ENCODE results near the gene WFDC10A. TPM values are rescaled to one million over a fixed set of nuclear protein-coding genes. Genes with fewer than 3 reads are reported as not detected.
A peak's percentile ranks its signal among the peaks of the same experiment; 100 is the strongest.

The WFDC10A gene
- total and polyA plus RNA-seq, 9 of the 15 experiments (the other 6 are each of a cell fraction or from before 2014, with no cell fraction given) = not detected

DNA sequence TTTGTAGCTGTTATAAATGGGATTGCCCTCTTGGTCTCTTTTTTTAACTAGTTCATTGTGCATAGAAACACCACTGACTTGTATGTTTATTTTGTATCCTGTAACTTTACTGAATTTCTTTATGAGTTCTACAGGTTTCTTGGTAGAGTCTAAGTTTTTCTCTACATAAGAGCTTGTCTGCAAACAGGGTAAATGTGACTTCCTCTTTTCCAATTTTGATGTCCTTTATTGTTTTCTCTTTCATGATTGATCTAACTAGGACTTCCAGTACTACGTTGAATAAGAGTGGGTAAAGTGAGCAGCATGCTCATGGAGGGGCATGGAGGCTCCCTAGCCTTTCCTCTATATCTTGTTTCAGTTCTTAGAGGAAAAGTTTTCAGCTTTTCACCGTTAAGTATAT lies 3.0 kb upstream of the WFDC10A start:
- no peak overlapping the region for H3K9ac ChIP-seq (ENCODE audit: insufficient read depth in 1 of 2, low read depth in 2 of 2, low read length in 2 of 2)
- no peak overlapping the region for H3K4me2 ChIP-seq (ENCODE audit: insufficient read depth, low read length)
- no peaks in the 10 kb centered on the region for H3K79me2 ChIP-seq (ENCODE audit: control insufficient read depth, insufficient read depth, low read length)
- no peak overlapping the region for H3K4me3 ChIP-seq
- no peak overlapping the region for H3K27ac ChIP-seq (ENCODE audit: extremely low read depth, low read depth, low read length)
- in situ Hi-C loops (cut with MboI) (no loop called here), intact Hi-C loops (cut with micrococcal nuclease) (no loop called here)
- H3K9me3 ChIP-seq (replicated peaks; ENCODE audit: control insufficient read depth, insufficient read depth, low read depth, low read length) = no peaks in the 10 kb centered on the region
- ATAC-seq = no peak
- TF ChIP-seq CREBBP (IDR thresholded peaks at IDR 0.05; ENCODE audit: low read depth, low read length) (no peak), E4F1 (CRISPR knock-in tag; IDR thresholded peaks at IDR 0.05; ENCODE audit: borderline replicate concordance) (no peak), KAT8 (IDR thresholded peaks at IDR 0.05; ENCODE audit: low read depth) (no peak), UBTF (IDR thresholded peaks at IDR 0.05; ENCODE audit: borderline replicate concordance in 1 of 2, low read depth in 2 of 2, low read length in 2 of 2) (no peak), PTTG1 (tag; IDR thresholded peaks at IDR 0.05; ENCODE audit: low read depth) (no peak), SPI1 (IDR thresholded peaks at IDR 0.05; ENCODE audit: borderline replicate concordance, low read depth, low read length) (peak; percentile 55; the same call in 1 of the 2 replicates), C11orf30 (IDR thresholded peaks at IDR 0.05; ENCODE audit: low read depth) (no peak), TRIM24 (IDR thresholded peaks at IDR 0.05) (no peak)
- H3K36me3 ChIP-seq (ENCODE audit: control insufficient read depth, insufficient read depth, low read length) = no peaks in the 10 kb centered on the region
- no peaks in the 10 kb centered on the region; the same call in 1 of the 2 replicates for H4K20me1 ChIP-seq (replicated peaks; ENCODE audit: control insufficient read depth, insufficient read depth, low read length)
- POLR2A ChIA-PET = interaction anchor here (1.2 kb wide), 2 partner anchors 12 to 13 kb away, joined by 3 read pairs; no protein-coding TSS in a partner anchor
- FAIRE-seq = no peak
- CTCF ChIA-PET (ENCODE audit: low intra/inter-chr PET ratio) = no interaction called here
- no peaks in the 10 kb centered on the region for H3K27me3 ChIP-seq (ENCODE audit: control insufficient read depth in 2 of 2, insufficient read depth in 2 of 2, low read length in 2 of 2)
- no peak overlapping the region for H2AFZ ChIP-seq (ENCODE audit: low read depth, low read length)
- 2% methylated on average over 2 of the region's 2 CpGs for WGBS (ENCODE audit: insufficient coverage, low coverage, missing lambda C conversion rate)
- H3K4me1 ChIP-seq (replicated peaks in 1 of 2; ENCODE audit: control insufficient read depth in 2 of 2, insufficient read depth in 2 of 2, low read length in 2 of 2) = no peaks in the 10 kb centered on the region
- no peak for DNase-seq (ENCODE audit: extremely low read depth in 1 of 4, low spot score in 3 of 4)
- BruUV-seq (replicated peaks) = no TSS peak
- no peaks in the 10 kb centered on the region for H3K9me1 ChIP-seq (ENCODE audit: control insufficient read depth, insufficient read depth, low read length)

Data from K562 (cell line).